ENCODE results near the gene XYLT2. TPM values are rescaled to one million over a fixed set of nuclear protein-coding genes. Genes with fewer than 3 reads are reported as not detected.
"Not testable (repeated sequence)": the region's sequence is repeated elsewhere in the genome, so short reads cannot be mapped to it uniquely, and the experiment has no call there.

XYLT2 gene
- polyA plus RNA-seq, 1 experiment = 25.0 TPM

- no peak for DNase-seq (ENCODE audit: low read depth)
- H3K36me3 ChIP-seq (ENCODE audit: control insufficient read depth, insufficient read depth, low read length) = no peaks in the 10 kb centered on the region
- no peak overlapping the region for H3K4me3 ChIP-seq (ENCODE audit: low read depth, low read length)
- POLR2A ChIA-PET = no interaction called here
- no peak for TF ChIP-seq CTCF (IDR thresholded peaks at IDR 0.05; ENCODE audit: insufficient read depth, low read depth, low read length)
- CTCF ChIA-PET = interaction anchor here (0.6 kb wide), 1 partner anchor 10 kb away, joined by 3 read pairs; no protein-coding TSS in a partner anchor
- peaks cover 18% of the 10 kb centered on the region for H3K27me3 ChIP-seq (ENCODE audit: control insufficient read depth, insufficient read depth, low read length)
These were observed 31.4 kb upstream of the XYLT2 start for GRCh38 chr17:50314456-50315011.

- POLR2A ChIA-PET = no interaction called here
- no peak for TF ChIP-seq CTCF (IDR thresholded peaks at IDR 0.05; ENCODE audit: insufficient read depth, low read depth, low read length)
- Histone ChIP-seq H3K4me3 (ENCODE audit: low read depth, low read length) (no peak overlapping the region), H3K27me3 (ENCODE audit: control insufficient read depth, insufficient read depth, low read length) (peaks cover 18% of the 10 kb centered on the region), H3K36me3 (ENCODE audit: control insufficient read depth, insufficient read depth, low read length) (no peaks in the 10 kb centered on the region)
- DNase-seq (ENCODE audit: low read depth) = no peak
- CTCF ChIA-PET = interaction anchor here (0.6 to 1.6 kb wide), 9 partner anchors 8 to 228 kb away, joined by 3 to 4 read pairs (median 3); no protein-coding TSS in a partner anchor
These were observed 29.8 kb upstream of the XYLT2 start for GRCh38 chr17:50316016-50316587.

- H3K36me3 ChIP-seq (ENCODE audit: control insufficient read depth, insufficient read depth, low read length); POLR2A ChIA-PET; H3K4me3 ChIP-seq (ENCODE audit: low read depth, low read length); DNase-seq (ENCODE audit: low read depth): not testable (repeated sequence)
- peaks cover 15% of the 10 kb centered on the region for H3K27me3 ChIP-seq (ENCODE audit: control insufficient read depth, insufficient read depth, low read length)
- CTCF ChIA-PET = interaction anchor here (0.6 to 1.6 kb wide), 8 partner anchors 8 to 229 kb away, joined by 3 to 4 read pairs (median 3); no protein-coding TSS in a partner anchor
These were observed 29.3 kb upstream of the XYLT2 start for GRCh38 chr17:50316660-50317059.

GRCh38 chr17:50317121-50317520 is 28.8 kb upstream of the XYLT2 start:
- TF ChIP-seq CTCF (IDR thresholded peaks at IDR 0.05; ENCODE audit: insufficient read depth, low read depth, low read length) = no peak
- ChIA-PET POLR2A (interaction anchor here (1.1 kb wide), 1 partner anchor 9 kb away, joined by 3 read pairs; no protein-coding TSS in a partner anchor), CTCF (interaction anchor here (0.7 to 1.6 kb wide), 7 partner anchors 9 to 746 kb away, joined by 3 to 4 read pairs (median 3); no protein-coding TSS in a partner anchor)
- Histone ChIP-seq H3K36me3 (ENCODE audit: control insufficient read depth, insufficient read depth, low read length) (no peaks in the 10 kb centered on the region), H3K4me3 (ENCODE audit: low read depth, low read length) (no peak overlapping the region), H3K27me3 (ENCODE audit: control insufficient read depth, insufficient read depth, low read length) (peaks cover 15% of the 10 kb centered on the region)
- no peak for DNase-seq (ENCODE audit: low read depth)

GRCh38 chr17:50318501-50319285 is 27.2 kb upstream of the XYLT2 start:
- ChIA-PET POLR2A (no interaction called here), CTCF (interaction anchor here (1.0 kb wide), 1 partner anchor 22 kb away, joined by 3 read pairs; no protein-coding TSS in a partner anchor)
- Histone ChIP-seq H3K27me3 (ENCODE audit: control insufficient read depth, insufficient read depth, low read length) (peaks cover 9% of the 10 kb centered on the region), H3K36me3 (ENCODE audit: control insufficient read depth, insufficient read depth, low read length) (no peaks in the 10 kb centered on the region), H3K4me3 (ENCODE audit: low read depth, low read length) (no peak overlapping the region)
- TF ChIP-seq CTCF (IDR thresholded peaks at IDR 0.05; ENCODE audit: insufficient read depth, low read depth, low read length) = no peak
- no peak for DNase-seq (ENCODE audit: low read depth)

Measured in BJ (cell line).